Prostate gland (tissue), 2 donors: ENCODE results near the gene UGCG.

Source experiments
- POLR2A ChIP-seq: fragments of 450-650 bp; IDR thresholded peaks from one replicate; pipeline ENCODE4 v1.6.1; 2016; ENCODE audit warnings: antibody characterized with exemption, mild to moderate bottlenecking
- TF ChIP-seq, protein P1 (sequence below), 4 experiments: fragments of 200-600 bp in 2 of 4; fragments of 450-650 bp in 2 of 4; sonication (generic) in 2 of 4; IDR thresholded peaks; 1 replicate in 3 of 4; 2 replicates in 1 of 4; pipeline ENCODE4 v1.5.1; 2016 to 2019; ENCODE audit warnings: antibody characterized with exemption in 4 of 4, mild to moderate bottlenecking in 2 of 4, moderate library complexity in 2 of 4

DNA sequence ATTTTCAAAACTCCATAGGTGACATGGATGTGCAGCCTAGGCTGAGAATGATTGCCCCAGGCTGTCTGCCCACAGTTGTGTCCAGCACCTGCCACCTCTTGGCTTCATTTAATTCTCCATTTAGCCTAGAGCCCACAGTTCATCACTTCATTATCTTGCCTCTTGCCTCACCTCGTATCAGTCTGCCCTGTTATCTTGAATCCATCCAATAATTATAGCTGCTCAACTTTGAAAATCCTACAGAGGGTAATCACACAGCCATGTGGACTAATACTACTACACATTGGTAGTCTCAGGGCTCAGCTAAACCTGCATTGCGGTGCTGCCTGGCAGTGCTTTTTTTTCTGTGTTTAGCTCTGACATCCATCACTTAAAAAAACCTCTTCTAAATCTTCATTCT is 7.4 kb downstream of the UGCG start:
- TF ChIP-seq, protein P1, sequence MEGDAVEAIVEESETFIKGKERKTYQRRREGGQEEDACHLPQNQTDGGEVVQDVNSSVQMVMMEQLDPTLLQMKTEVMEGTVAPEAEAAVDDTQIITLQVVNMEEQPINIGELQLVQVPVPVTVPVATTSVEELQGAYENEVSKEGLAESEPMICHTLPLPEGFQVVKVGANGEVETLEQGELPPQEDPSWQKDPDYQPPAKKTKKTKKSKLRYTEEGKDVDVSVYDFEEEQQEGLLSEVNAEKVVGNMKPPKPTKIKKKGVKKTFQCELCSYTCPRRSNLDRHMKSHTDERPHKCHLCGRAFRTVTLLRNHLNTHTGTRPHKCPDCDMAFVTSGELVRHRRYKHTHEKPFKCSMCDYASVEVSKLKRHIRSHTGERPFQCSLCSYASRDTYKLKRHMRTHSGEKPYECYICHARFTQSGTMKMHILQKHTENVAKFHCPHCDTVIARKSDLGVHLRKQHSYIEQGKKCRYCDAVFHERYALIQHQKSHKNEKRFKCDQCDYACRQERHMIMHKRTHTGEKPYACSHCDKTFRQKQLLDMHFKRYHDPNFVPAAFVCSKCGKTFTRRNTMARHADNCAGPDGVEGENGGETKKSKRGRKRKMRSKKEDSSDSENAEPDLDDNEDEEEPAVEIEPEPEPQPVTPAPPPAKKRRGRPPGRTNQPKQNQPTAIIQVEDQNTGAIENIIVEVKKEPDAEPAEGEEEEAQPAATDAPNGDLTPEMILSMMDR (IDR thresholded peaks at IDR 0.05): no peak
- TF ChIP-seq POLR2A: no peak
